Panc1 (cell line): ENCODE data around the gene EYS.

Experiments used
- CTCF ChIP-seq: fragments of 450-650 bp; IDR thresholded peaks from 2 replicates; pipeline ENCODE4 v1.5.1; 2017; ENCODE audit warnings: mild to moderate bottlenecking
- POLR2AphosphoS5 ChIP-seq: IDR thresholded peaks from 2 replicates; pipeline ENCODE4 v1.6.1; 2012; ENCODE audit warnings: mild to moderate bottlenecking, low read depth, low read length, moderate library complexity
- REST ChIP-seq, 2 experiments: IDR thresholded peaks; 2 replicates each; pipeline ENCODE4 v1.6.1; 2011 to 2012; ENCODE audit warnings: low read depth in 2 of 2, control low read depth in 1 of 2, low read length in 1 of 2, mild to moderate bottlenecking in 1 of 2, moderate library complexity in 1 of 2; ENCODE audit not compliant: insufficient read depth in 1 of 2

- TF ChIP-seq CTCF (no peak), POLR2AphosphoS5 (no peak), REST (IDR thresholded peaks at IDR 0.05; ENCODE audit: insufficient read depth in 1 of 2, low read depth in 2 of 2, low read length in 1 of 2) (no peak)
Observed at GRCh38 chr6:64326939-64327338, 1380.1 kb downstream of the EYS start.
